ENCODE measurements around the gene SLC7A10. TPM values are rescaled to one million over a fixed set of nuclear protein-coding genes. Genes with fewer than 3 reads are reported as not detected.
"Not testable (repeated sequence)": the region's sequence is repeated elsewhere in the genome, so short reads cannot be mapped to it uniquely, and the experiment has no call there.

The SLC7A10 gene
- polyA plus RNA-seq, 1 donor, result 8.0 TPM

DNA sequence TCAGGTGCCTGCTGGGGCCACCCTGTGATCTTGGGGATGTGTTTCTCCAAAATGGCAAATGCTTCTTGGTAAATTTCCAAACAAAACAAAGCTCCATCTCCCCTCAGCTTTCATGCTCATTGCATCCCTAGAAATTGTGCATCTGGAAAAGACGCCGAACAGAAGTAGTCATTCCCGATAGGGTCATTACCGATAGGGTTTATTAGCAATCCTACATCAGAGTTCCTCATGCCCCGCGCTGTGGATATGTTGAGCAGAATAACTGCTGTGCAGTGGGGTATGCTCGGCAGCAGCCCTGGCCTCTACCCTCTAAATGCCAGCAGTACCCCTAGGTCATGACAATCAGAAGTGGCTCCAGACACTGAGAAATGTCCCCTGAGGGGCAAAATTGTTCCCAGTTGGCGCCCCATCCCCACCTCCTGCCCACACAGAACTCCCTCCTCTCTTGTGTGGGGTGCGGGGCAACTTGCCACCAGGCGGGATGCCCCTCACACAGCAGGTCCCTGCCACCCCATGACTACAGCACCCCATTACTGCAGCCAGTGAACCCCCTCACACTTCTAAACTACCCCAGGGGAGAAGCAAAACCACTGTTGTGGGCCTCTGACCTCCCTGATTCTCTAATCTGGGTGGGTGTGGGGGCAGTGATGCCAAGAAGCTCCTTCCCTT is 13.0 kb upstream of the SLC7A10 start:
- no peak for DNase-seq (ENCODE audit: low read depth)

DNA sequence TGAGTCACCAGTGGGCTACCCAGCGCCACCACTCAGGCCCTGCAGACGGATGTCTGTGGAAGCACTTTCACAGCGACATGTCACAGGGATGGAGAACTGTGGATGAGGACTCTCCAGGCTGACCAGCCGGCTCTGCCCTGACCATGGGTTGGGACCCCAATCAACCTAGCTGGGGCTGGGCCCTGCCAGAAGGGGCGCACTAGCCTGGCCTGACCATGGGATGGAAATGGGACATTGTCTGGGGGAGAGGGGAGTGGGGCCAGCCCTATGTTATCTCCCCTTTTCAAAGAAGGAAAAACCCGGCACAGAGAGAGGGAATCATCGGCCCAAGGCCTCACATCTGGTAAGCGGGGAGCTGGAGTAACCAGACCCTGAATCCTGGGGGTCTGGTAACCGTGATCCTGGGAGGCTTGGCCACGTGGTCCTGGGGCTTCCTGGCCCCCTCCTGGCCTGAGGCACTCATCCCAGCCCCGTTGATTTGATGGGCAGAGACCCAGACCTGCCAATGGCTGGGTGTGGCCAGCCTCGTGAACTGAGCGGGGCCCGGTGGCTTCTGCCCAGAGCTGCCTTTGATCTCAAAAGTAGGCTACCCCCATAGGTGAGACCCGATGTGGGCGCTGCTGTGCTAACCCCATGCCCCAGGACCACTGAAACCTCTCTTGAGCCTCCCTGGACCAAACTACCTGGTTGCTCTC is 11.2 kb upstream of the SLC7A10 start:
- DNase-seq (ENCODE audit: low read depth), result no peak

DNA sequence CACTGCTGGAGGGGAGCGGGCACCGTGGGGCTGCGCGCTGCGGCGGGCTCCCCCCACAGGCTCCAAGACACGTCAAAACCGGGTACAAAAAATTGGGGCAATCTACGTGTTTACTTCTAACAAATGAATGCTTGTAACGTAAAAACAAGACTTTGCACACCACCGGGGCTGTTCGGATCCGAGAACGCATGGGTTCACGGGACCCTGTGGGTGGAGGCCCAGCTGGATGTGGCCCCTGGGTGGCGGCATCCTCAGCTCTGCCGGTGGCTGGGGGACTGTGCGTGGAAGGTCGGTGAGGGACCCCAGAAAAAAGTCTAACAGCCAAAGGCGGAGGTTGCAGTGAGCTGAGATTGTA is 10.3 kb upstream of the SLC7A10 start:
- no peak for DNase-seq (ENCODE audit: low read depth)

DNA sequence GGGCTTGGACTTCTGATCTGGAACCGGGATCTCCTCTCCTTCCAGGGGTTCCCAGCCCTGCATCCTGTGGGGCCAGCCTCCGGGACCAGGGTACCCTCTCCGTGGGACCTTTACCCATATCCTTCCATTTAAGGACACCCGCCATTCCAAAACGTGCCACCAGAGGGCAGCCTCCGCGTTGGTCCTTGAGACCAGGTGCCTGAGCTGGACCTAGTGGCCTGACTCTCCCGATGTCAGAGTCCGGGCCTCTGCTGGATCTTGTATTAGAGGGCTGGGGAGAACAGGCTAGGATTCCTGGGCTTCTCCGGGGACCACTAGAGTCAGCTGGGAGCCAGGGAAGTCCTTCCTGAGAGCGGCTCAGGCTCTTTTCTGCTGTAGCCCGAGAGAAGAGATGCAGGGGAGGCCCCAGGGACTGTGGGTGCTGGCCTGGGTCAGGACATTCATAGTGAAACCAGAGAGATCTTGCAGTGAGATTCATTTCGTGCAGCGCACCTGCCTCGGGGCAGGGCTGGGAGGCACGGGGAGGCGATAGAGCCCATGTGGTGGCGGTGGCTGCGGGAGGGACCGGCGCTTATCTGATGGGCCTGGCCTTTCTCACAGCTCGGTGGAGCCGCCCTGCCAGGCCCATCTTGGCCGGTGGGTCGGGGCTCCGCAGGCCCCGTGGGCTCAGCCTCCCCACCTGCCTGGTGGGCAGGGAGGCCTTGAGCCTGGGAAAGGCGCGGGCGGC is 9.8 kb upstream of the SLC7A10 start:
- DNase-seq (ENCODE audit: low read depth), result no peak

DNA sequence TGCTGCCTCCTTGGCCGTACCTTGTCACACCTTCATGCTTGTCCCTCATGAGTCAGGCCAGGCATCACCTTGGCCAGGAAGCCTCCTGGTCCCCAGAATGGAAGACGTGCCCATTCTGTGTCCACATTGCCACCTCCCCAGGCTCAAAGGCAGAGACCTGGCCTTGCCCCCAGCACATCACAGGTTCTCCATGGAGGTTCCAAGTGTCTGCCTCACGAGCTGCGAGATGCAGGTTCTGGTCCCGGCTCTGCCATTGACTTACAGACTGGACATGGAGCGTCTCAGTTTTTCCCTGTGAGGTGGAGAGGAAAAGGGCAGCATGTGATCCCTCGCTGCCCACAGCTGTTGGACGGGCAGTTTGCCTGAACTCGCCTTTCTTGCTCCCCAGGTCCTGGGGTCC is 9.1 kb upstream of the SLC7A10 start:
- no peak for DNase-seq (ENCODE audit: low read depth)

DNA sequence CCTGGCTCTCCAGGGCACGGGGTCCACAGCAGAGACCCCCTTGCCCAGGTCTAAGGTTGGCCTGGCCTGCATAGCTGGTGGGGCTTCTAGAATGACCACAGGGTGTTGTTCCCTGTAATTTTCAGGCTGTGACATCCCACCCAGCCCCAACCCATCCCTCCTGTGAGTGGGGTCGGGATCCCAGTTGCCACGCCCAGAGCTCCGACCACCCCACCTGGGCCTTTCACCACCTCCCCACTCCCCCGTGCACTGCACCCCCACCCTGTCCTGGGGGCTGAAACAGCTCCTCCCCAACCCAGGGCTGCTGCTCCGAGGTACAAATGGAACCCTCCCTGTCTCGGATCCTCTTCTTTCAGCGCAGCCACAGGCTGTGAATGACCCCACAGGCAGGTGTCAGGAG is 8.4 kb upstream of the SLC7A10 start:
- DNase-seq (ENCODE audit: low read depth), result no peak

- no peak for DNase-seq (ENCODE audit: low read depth)
Measured at GRCh38 chr19:33233056-33233873, 7.6 kb upstream of the SLC7A10 start.

GRCh38 chr19:33232656-33233055 is 7.0 kb upstream of the SLC7A10 start:
- DNase-seq (ENCODE audit: low read depth), result no peak

GRCh38 chr19:33231511-33231910 is 5.9 kb upstream of the SLC7A10 start:
- DNase-seq (ENCODE audit: low read depth), result no peak

DNA sequence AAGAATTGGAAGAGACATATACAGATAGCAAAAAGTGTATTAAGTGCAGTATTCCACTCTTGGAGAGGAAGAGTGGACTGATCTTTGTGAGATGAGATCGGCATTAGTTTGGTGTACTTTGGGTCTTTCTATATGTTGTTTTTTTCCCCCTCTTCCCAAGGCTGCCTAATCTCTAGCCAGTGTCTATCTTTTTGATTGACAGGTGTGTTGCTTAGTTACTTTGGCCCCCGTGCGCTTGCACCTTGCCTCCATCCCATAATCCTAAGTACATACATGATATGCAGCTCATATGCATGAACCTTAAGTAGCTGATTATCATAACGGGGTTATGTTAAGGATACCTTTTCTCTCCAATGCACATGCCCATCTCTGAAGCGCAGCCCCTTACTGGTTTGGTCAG is 4.3 kb upstream of the SLC7A10 start:
- DNase-seq (ENCODE audit: low read depth), result no peak

GRCh38 chr19:33227870-33228599 is 2.4 kb upstream of the SLC7A10 start:
- no peak for DNase-seq (ENCODE audit: low read depth)

DNA sequence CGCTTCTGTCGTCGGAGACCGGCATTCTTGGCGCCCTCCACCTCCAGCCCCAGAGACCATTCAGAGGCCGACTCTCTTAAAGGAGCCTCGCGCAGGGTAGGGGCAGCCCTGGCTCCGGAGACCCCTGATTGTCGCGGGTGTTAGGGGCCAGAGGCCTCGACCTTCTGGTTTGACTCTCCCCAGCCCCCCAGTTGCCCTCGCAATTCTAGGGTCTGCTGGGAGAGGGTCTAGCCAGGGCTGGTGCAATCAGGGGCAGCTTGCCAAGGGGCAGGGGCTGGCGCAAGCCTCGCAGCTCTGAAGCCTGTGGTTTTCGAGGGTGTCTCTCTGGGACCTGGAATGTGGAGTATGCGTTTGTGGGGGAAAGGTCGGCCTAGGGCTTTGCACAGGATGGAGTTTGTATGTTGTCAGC is 1.6 kb upstream of the SLC7A10 start:
- no peak for DNase-seq (ENCODE audit: low read depth)

- no peak for DNase-seq (ENCODE audit: low read depth)
Measured at GRCh38 chr19:33226550-33227241, 1.0 kb upstream of the SLC7A10 start.

- DNase-seq (ENCODE audit: low read depth), result no peak
Measured at GRCh38 chr19:33224694-33225457, 774 bp downstream of the SLC7A10 start.

DNA sequence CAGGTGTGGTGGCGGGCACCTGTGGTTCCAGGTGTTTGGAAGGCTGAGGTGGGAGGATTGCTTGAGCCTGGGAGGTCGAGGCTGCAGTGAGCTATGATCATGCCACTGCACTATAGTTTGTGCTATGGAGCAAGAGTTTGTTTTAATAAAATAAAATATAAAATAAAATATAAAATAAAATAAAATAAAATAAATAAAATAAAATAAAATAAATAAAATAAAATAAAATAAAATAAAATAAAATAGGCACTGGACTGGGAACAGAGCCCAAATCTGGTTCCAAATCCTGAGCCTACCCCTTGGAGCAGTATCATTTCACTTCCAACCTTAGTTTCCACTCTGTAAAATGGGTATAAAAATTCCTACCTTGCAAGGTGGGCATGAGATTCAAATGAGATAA is 3.4 kb downstream of the SLC7A10 start:
- not testable (repeated sequence) for DNase-seq (ENCODE audit: low read depth)

DNA sequence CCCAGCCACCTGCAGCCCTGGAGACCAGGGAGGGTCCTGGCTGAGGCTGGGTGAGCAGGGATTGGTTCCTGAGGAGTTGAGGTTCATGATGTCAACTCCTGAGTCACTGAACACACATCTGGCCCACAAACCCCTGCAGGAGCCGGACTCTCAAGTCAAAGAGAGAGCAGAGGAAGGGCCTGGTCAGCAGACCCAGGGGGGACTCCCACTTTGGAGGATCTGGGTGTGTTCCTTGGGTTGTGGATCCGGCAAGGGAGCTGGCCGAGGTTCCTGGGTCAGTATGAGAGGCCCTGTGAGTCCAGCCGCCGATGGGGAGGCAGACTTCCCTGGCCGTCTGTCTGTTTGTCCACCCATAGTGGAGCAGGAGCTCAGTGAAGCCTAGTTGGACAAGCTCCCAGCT is 4.0 kb downstream of the SLC7A10 start:
- no peak for DNase-seq (ENCODE audit: low read depth)

- no peak for DNase-seq (ENCODE audit: low read depth)
Measured at GRCh38 chr19:33220735-33221134, 4.9 kb downstream of the SLC7A10 start.

GRCh38 chr19:33220115-33220514 is 5.5 kb downstream of the SLC7A10 start:
- no peak for DNase-seq (ENCODE audit: low read depth)

GRCh38 chr19:33219261-33219815 is 6.3 kb downstream of the SLC7A10 start:
- no peak for DNase-seq (ENCODE audit: low read depth)

GRCh38 chr19:33217881-33218280 is 7.8 kb downstream of the SLC7A10 start:
- DNase-seq (ENCODE audit: low read depth), result no peak

Data from forelimb muscle (tissue), 1 donor.